Measurements from ENCODE around the gene ARAP1. TPM values are rescaled to one million over a fixed set of nuclear protein-coding genes. Genes with fewer than 3 reads are reported as not detected.
A peak's percentile ranks its signal among the peaks of the same experiment; 100 is the strongest.

ARAP1 gene
- total and polyA plus RNA-seq, 2 of the 8 experiments (the other 6 are each of a cell fraction or from before 2014, with no cell fraction given): 25.7 to 61.6 TPM

- H3K4me3 ChIP-seq (ENCODE audit: extremely low read depth in 1 of 4, insufficient read depth in 2 of 4, low read depth in 3 of 4, low read length in 4 of 4): no peak overlapping the region
- no peak overlapping the region for H3K4me2 ChIP-seq (ENCODE audit: insufficient read depth in 1 of 2, low read depth in 2 of 2, low read length in 2 of 2)
- H2BK15ac ChIP-seq (ENCODE audit: low read length): no peak overlapping the region
- peaks cover 10 to 15% of the 10 kb centered on the region in 2 experiments for H4K20me1 ChIP-seq (replicated peaks in 1 of 2; ENCODE audit: control insufficient read depth in 1 of 2, insufficient read depth in 2 of 2, low read length in 2 of 2)
- ChIA-PET POLR2A (ENCODE audit: partially characterized antibody) (interaction anchor here (0.6 to 1.4 kb wide), 8 partner anchors 9 to 101 kb away, joined by 3 to 4 read pairs (median 3); partner anchors contain the start of gene STARD10), CTCF (ENCODE audit: partially characterized antibody) (interaction anchor here (0.6 to 7.5 kb wide), 55 partner anchors 9 to 1530 kb away, joined by 3 to 105 read pairs (median 5); partner anchors contain the start of genes ATG16L2 and STARD10)
- no peaks in the 10 kb centered on the region for H3K27me3 ChIP-seq (replicated peaks in 1 of 4; ENCODE audit: control insufficient read depth in 3 of 4, extremely low read depth in 1 of 4, insufficient read depth in 3 of 4, low read length in 3 of 4)
- H3K4me1 ChIP-seq (replicated peaks in 1 of 4; ENCODE audit: control insufficient read depth in 3 of 4, insufficient read depth in 4 of 4, low read length in 3 of 4): peaks cover 0 to 9% (median 5%) of the 10 kb centered on the region in 4 experiments; a peak in 3 of 7 replicates
- no peak overlapping the region for H4K91ac ChIP-seq (replicated peaks; ENCODE audit: insufficient read length, low read length)
- H4K8ac ChIP-seq (ENCODE audit: extremely low read depth, insufficient read depth, low read length): no peak overlapping the region
- peaks cover 0 to 9% (median 0%) of the 10 kb centered on the region in 4 experiments; a peak in 4 of 8 replicates for H3K36me3 ChIP-seq (ENCODE audit: control insufficient read depth in 2 of 4, insufficient read depth in 4 of 4, low read length in 3 of 4)
- no peak overlapping the region for H2BK20ac ChIP-seq (ENCODE audit: low read length)
- H2BK12ac ChIP-seq (ENCODE audit: low read depth, low read length): no peak overlapping the region
- H3K18ac ChIP-seq (ENCODE audit: extremely low read depth, low read length): no peak overlapping the region
- WGBS, 2 experiments (ENCODE audit: extremely low coverage in 1 of 2, insufficient coverage in 1 of 2, insufficient read length in 1 of 2, insufficient replicate concordance in 2 of 2, low coverage in 1 of 2, low lambda C conversion rate in 2 of 2, missing lambda C conversion rate in 1 of 2): 71% methylated on average over 8 of the region's 9 CpGs; no CpG with 5 or more reads in 1 of the 2 experiments
- no peaks in the 10 kb centered on the region for H3K9me3 ChIP-seq (ENCODE audit: insufficient read depth in 2 of 2, low read depth in 1 of 2, low read length in 1 of 2)
- no peak overlapping the region for H2BK120ac ChIP-seq (replicated peaks; ENCODE audit: low read depth, low read length)
- H3K4ac ChIP-seq (replicated peaks; ENCODE audit: insufficient read length, low read depth, low read length): no peak overlapping the region
- no peak overlapping the region for H2BK5ac ChIP-seq (ENCODE audit: low read depth, low read length)
- no peak overlapping the region for H4K5ac ChIP-seq (ENCODE audit: insufficient read length, low read depth, low read length)
- no peaks in the 10 kb centered on the region for H3K23me2 ChIP-seq (ENCODE audit: low read depth, low read length)
- H3K14ac ChIP-seq (ENCODE audit: insufficient read length): no peak overlapping the region
- no peak overlapping the region for H2AFZ ChIP-seq (ENCODE audit: low read length)
- H3K79me1 ChIP-seq (ENCODE audit: low read depth, low read length): peaks cover 9% of the 10 kb centered on the region; the same call in 1 of the 2 replicates
- H3K56ac ChIP-seq (replicated peaks; ENCODE audit: insufficient read length, low read depth, low read length): no peak overlapping the region
- FAIRE-seq: no peak
- peak in 1 of 2 experiments; percentile 89 for DNase-seq (ENCODE audit: low read depth in 1 of 2, low spot score in 2 of 2)
- no peak overlapping the region for H2AK5ac ChIP-seq (ENCODE audit: low read depth, low read length)
- no peak overlapping the region for H3K9ac ChIP-seq (replicated peaks in 1 of 4; ENCODE audit: extremely low read depth in 1 of 4, low read depth in 3 of 4, low read length in 3 of 4)
- H3K79me2 ChIP-seq (ENCODE audit: control insufficient read depth in 1 of 2, insufficient read depth in 2 of 2, low read length in 2 of 2): peaks cover 0 to 38% of the 10 kb centered on the region in 2 experiments; a peak in 2 of 4 replicates
- H3K23ac ChIP-seq (ENCODE audit: insufficient read length): no peak overlapping the region
- H3K27ac ChIP-seq (ENCODE audit: low read depth, low read length): no peak overlapping the region
- TF ChIP-seq POLR2A (IDR thresholded peaks at IDR 0.05; ENCODE audit: control extremely low read depth in 1 of 2, low read depth in 2 of 2, low read length in 2 of 2) (no peak), CTCF (IDR thresholded peaks at IDR 0.05; ENCODE audit: control extremely low read depth in 1 of 3, insufficient read depth in 1 of 3, low read depth in 1 of 3, low read length in 3 of 3) (peak; percentile 66 to 92 (median 87)), HDAC2 (IDR thresholded peaks at IDR 0.05; ENCODE audit: borderline replicate concordance in 1 of 2, low read depth in 2 of 2, low read length in 2 of 2) (no peak)
These were observed 27.1 kb downstream of the ARAP1 start for GRCh38 chr11:72724851-72725723.

Measured in H1 (cell line).